Tibial nerve (tissue), 4 donors: ENCODE measurements around the gene THBS3.

Experiments used
- EP300 ChIP-seq, 2 donors: sonication (generic); formaldehyde crosslinking; IDR thresholded peaks; one replicate each; pipeline ENCODE4 v1.6.1; 2017; ENCODE audit warnings: antibody characterized with exemption in 2 of 2, mild to moderate bottlenecking in 1 of 2
- POLR2A ChIP-seq, 2 donors: fragments of 450-650 bp; IDR thresholded peaks; one replicate each; pipeline ENCODE4 v1.6.1; 2017; ENCODE audit warnings: antibody characterized with exemption in 2 of 2, mild to moderate bottlenecking in 2 of 2, moderate library complexity in 2 of 2
- TF ChIP-seq, protein P1 (sequence below), 5 experiments: fragments of 200-600 bp in 3 of 5; fragments of 450-650 bp in 2 of 5; sonication (generic) in 3 of 5; IDR thresholded peaks; one replicate each; pipeline ENCODE4 v1.5.1; 2016 to 2019; ENCODE audit warnings: antibody characterized with exemption in 5 of 5, mild to moderate bottlenecking in 3 of 5, moderate library complexity in 2 of 5

GRCh38 chr1:155185783-155186066 lies 22.0 kb downstream of the THBS3 start:
- TF ChIP-seq EP300 (IDR thresholded peaks at IDR 0.05): no peak
- TF ChIP-seq, protein P1, sequence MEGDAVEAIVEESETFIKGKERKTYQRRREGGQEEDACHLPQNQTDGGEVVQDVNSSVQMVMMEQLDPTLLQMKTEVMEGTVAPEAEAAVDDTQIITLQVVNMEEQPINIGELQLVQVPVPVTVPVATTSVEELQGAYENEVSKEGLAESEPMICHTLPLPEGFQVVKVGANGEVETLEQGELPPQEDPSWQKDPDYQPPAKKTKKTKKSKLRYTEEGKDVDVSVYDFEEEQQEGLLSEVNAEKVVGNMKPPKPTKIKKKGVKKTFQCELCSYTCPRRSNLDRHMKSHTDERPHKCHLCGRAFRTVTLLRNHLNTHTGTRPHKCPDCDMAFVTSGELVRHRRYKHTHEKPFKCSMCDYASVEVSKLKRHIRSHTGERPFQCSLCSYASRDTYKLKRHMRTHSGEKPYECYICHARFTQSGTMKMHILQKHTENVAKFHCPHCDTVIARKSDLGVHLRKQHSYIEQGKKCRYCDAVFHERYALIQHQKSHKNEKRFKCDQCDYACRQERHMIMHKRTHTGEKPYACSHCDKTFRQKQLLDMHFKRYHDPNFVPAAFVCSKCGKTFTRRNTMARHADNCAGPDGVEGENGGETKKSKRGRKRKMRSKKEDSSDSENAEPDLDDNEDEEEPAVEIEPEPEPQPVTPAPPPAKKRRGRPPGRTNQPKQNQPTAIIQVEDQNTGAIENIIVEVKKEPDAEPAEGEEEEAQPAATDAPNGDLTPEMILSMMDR (IDR thresholded peaks at IDR 0.05): no peak
- TF ChIP-seq POLR2A (IDR thresholded peaks at IDR 0.05): no peak
